DMS 273 treated with DMSO at 0.1 percent for 48 hours (cell line): ENCODE results near the gene SIX2.

ENCODE experiments used
- DNase-seq: peaks from one replicate; lab custom pipeline; 2025; lab: John Stamatoyannopoulos, UW

SIX2 gene

GRCh38 chr2:44967056-44967455, 42.2 kb downstream of the SIX2 start:
- DNase-seq = no peak

GRCh38 chr2:44965684-44966083, 43.6 kb downstream of the SIX2 start:
- DNase-seq = no peak

GRCh38 chr2:44964752-44965236, 44.5 kb downstream of the SIX2 start:
- peak; percentile 64 for DNase-seq

DNA sequence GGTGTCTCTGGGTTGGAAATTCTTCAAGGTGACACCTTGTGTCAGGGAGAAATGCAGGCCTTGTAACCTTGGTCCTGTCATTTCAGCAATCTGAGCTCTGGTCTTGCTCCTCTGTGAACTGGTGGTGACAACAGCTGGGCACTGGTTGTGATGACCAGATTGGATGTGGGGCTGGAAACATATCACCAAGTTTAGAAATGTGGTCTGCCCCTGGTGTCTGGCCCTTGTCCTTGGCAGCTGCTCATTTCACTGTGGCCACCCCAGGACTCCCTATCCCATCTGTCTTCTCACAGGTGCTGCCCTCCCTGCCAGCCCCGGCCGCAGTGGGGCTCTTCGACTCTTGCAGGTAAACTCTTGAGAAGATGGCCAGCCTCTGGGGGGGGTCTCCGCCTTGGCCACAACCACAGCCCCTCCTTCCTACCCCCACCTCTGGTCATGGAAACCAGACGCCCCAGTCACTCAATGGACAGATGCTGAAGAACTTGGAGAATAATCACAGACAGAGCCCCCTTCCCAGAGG, 47.0 kb downstream of the SIX2 start:
- peak; percentile 48 for DNase-seq

DNA sequence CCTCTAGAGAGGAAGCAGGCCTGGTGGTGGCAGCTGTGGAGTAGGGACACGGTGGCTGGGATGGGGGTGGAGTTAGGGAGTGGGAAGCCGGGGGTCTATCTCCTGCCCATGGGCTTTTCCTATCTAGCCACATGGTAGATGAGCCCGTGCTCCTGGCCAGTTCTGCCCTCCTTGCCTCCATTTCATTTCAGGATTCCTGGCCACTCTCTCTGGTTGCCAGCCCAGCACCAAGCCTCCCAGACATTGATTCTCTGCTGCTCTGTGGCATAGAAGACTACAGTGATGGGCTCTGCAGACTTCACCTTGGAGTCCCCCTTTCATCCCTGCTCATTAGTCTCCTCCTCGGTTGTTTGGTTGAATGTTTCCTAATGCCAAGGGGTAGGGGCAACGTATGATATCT, 48.4 kb downstream of the SIX2 start:
- no peak for DNase-seq

- no peak for DNase-seq
These were observed 49.4 kb downstream of the SIX2 start for GRCh38 chr2:44959855-44960254.

DNA sequence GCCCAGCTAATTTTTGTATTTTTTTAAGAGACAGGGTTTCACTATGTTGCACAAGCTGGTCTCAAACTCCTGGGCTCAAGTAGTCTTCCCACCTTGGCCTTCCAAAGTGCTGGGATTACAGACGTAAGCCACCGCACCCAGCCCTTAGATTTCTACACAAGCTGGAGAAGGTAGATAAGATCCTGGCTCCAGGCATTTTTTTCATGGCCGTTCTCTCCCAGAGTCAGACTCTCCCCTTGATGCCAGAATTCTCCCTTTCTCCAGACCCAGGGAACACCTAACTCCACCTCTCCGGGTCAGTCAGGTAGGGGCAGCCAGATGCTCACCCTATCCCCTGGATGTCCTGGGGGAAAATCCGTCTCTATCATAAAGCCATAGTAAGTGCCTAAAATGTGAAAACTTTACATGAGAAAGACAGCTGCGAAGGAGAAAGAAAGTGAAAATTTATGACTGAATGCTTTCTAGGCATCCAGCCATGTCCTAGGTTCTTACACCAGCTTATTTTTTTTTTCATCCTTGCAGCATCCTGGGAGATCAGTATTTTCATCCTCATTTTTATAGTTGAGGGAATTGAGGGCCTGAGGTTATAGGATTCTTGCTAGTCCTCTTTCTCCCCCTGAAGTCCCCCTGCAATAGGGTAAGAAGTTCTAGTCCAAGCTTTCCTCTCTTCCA, 51.5 kb downstream of the SIX2 start:
- DNase-seq = no peak

- no peak for DNase-seq
These were observed 52.4 kb downstream of the SIX2 start for GRCh38 chr2:44956843-44957242.

DNA sequence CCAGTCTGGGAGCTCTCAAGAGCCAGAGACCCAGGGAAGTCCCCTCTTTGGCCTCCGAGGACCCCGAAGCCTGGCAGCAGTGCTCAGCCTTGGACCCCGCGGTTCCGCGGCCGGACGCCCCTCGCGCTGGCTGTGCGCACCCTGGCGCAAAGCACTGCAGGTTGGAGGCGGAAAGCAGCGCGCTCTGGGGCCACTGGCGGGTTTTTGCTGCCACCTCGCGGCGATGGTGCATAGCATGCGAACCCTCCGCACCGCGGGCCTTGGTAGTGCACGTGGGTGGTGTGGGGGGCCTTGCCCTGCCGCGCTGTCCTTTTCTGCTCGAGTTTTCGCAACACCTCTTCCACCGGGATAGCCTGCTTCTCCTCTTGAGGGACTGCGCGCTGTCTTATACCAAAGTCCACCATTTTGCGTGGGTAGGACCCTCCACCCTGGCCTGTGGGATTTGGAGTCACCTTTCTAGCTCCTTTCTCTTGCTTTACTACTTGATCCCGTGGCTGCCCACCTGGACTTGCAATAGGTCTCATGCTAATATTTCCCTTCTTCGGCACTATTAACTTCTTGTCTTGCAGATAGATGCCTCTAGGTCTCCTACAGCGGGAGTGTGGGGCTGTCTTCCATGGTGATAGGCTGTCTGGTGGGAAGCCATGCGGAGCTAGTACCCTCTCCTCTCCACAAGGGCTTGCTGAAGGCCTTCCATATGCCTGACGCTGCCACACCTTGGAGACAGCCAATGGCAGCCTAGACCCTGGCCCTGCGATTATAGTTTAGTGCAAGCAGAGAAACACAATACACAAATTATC, 53.5 kb downstream of the SIX2 start:
- DNase-seq = peak; percentile 38
